Measurements from ENCODE around the gene CTXN2.
A peak's percentile ranks its signal among the peaks of the same experiment; 100 is the strongest.

CTXN2 gene

DNA sequence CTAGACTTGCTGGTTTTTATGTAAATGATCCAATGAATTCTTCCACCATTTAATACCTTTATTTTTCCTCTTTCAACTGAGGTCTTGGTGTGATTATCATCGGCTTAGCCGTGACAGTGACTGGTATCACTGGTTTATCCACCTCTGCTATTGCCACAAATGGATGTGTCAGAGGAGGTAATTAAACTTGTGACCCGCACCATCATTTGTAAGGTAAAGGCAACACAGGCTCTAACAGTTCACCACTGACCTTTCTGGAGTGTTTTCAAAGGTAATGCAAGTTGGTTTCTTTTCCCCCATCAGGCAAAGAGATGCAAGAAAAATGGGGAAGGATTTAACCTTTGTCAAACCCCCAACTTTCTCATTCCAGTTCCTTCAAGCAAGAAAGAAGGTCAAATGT lies 34.3 kb downstream of the CTXN2 start:
- no peak for DNase-seq

DNA sequence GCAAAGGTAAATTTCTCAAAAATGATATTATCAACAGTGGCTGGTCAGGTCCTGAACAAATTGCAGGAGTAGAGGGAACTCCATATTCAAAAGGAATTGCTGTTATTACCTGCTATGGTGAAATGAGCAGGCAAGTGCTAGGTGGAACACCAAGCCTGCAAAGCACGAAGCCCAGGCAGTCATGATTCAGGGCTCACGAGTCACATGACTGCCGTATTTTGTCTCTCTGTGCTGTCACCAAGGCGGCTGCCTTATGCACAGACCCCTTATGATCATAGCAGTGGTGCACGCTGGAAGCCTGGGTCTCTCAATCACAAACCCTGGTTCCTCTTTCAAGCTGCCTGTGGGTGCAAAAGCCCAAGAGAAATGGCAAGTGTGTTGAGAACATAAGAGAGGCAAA lies 39.0 kb downstream of the CTXN2 start:
- no peak for DNase-seq

DNA sequence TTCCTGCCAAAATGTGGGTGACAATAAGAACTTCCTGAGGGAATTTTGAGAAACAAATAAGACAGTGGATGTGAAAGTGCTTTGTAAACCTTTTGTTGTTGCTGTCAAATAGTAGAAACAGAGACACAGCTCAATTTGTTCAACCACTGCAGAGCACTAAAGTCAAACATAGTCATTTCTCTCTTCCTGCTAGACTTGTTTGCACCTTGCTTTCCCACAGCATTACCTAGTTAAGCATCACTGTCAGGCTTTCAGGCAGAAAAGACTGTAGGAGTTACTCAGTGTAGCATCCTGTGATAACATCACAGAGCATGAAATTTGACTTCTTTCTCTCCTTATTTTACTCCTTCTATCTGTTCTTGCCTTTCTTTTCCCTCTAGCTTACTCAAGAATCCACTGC lies 41.8 kb downstream of the CTXN2 start:
- DNase-seq = no peak

DNA sequence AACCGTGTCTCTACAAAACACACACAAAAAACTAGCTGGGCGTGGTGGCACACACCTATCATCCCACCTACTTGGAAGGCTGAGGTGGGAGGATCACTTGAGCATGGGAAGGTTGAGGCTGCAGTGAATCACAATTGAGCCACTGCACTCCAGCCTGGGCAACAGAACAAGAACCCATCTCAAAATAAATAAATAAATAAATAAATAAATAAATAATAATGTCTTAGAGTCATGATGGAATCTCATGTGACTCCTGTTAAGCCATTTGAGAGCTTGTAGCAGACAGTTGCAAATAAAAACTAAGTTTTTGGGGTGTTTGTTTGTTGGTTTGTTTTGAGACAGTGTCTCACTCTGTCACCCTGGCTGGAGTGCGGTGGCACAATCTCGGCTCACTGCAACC lies 47.9 kb downstream of the CTXN2 start:
- no peak for DNase-seq

DNA sequence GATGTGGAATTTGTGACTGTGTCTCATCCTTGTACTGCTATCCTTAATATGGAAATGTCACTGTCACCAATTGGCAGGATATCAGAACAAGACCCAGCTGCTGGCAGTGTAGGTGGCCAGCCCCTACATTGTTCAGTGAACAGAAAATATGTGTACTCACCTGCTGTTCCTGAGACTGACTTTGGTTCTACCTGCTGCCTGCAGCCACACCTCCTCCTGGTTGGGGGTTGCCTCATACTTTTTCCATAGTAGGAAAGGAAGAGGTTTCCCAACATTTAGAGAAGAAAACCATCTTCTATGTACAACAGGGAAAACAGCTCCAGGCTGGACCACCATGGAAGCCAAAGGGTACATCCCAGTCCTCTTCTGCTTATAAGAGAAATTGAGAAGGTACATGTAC lies 50.5 kb downstream of the CTXN2 start:
- peak; percentile 93 for DNase-seq

DNA sequence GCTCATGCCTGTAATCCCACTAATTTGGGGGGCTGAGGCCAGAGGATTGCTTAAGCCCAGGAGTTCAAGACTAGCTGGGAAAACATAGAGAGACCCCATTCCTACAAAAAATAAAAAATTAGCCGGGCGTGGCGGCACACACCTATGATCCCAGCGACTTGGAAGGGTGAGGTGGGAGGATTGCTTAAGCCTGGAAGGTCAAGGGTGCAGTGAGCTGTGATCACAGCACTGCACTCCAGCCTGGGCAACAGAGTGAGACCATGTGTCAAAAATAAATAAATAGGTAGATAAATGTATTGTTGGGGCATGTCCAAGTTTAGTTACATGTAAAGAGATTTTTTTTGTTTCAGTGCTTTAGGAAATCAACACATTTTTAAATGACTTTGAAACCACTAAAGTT lies 51.1 kb downstream of the CTXN2 start:
- DNase-seq = peak; percentile 15

DNA sequence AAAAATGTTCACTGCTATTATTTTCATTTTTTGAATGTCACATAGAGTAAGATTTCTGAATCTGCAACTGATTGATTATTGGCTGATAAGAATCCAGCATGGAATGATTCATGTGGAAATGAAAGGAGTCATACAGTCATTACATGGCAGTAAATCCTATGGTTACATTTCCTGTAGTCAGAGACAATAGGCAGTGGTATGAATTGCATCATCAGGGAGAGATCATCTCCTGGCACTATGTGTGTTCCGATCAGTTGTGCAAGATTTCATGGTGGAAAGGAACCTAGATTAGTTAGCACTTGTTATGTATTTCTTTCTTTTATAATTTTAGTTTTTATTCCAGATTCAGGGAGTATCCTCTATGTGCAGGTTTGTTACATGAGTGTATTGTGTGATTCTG lies 53.5 kb downstream of the CTXN2 start:
- no peak for DNase-seq

DNA sequence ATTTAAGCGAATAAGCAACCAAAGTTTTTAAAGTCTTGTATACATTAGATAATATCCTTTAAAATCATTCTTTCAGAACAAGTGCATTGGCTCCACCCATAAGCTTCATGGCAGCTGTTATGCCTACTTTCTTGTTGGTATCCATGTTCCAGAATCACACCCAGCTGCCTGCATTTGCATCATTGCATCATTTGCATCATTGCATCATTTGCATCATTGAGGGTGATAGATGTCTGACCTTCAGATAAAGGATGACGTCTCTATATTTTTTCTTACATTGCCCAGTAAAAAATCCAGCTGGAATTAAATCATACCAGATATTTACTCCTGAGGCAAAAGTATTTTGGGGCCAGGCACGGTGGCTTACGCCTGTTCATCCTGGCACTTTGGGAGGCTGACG lies 56.9 kb downstream of the CTXN2 start:
- DNase-seq = no peak

DNA sequence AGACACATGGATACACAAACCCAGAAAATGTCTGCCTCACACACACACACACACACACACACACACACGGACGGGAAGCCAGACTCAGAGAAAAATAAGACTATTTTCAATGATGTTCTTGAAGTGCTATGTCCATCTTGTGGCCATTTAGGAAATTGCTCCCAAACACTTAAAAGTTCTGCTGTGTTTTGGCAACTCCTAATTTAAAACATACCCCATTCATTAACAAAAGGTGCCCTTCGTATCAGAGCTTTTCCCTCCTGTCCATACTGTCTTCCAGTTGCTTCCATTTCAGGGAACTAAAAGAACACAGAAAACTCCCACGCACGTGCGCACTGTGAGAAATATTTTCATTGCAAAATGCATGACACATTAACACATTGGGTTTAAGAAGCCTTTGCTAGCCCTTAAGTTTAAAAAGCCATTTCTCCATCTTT lies 59.2 kb downstream of the CTXN2 start:
- peak; percentile 71 for DNase-seq

DNA sequence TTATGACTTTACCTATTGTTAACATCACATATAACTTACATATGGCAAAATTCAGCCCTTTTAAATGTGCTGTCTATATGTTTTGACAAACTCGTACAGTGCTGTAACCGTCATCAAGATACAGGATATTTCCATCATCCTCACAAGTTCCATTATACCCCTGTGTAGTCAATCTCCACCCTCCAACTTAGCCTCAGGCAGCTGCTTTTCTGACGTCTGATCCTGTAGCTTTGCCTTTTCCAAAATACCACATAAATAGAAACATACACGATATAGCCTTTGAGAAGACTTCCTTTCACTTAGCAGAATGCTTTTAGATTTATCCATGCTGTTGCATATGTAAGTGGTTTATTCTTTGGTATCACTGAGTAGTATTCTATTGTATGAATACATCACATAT lies 61.7 kb downstream of the CTXN2 start:
- no peak for DNase-seq

All from NCI-H146 (cell line).